K562 (cell line): Measurements from ENCODE around the gene COQ9. TPM values are rescaled to one million over a fixed set of nuclear protein-coding genes. Genes with fewer than 3 reads are reported as not detected.
A peak's percentile ranks its signal among the peaks of the same experiment; 100 is the strongest.

Experiments
- ATAC-seq: fragments of 200-7000 bp; cut with Tn5 transposase; 3 replicates; pipeline ENCODE4 v1.9.1; 2020; ENCODE audit warnings: moderate library complexity
- BruUV-seq: library from RNA; stranded (reverse); fragments of 400-500 nt; replicated peaks from 2 replicates; lab custom pipeline; 2021; lab: Mats Ljungman, UMichigan
- CTCF ChIA-PET: fragments of 300-600 bp; formaldehyde crosslinking; extraction: SDS; loops from one replicate; lab custom pipeline; 2021; ENCODE audit warnings: low intra/inter-chr PET ratio; lab: Yijun Ruan, JAX
- POLR2A ChIA-PET: fragments of 300-600, 350-650 bp; sonication (Branson Sonifier 250); formaldehyde crosslinking; extraction: SDS; loops from one replicate; lab custom pipeline; 2021; ENCODE audit warnings: antibody characterized with exemption, inconsistent platforms; lab: Yijun Ruan, JAX
- DNase-seq, 4 experiments: peaks; one replicate each; pipeline versions ENCODE4 v3.0.0 to v3.0.0-alpha.2; 2011 to 2018; ENCODE audit warnings: low spot score in 3 of 4, mixed read lengths in 3 of 4; ENCODE audit errors: extremely low read depth in 1 of 4
- FAIRE-seq: peaks from 2 replicates; lab custom pipeline; 2011; peaks lifted over from hg19 to GRCh38; lab: Jason Lieb, UNC
- H2AFZ ChIP-seq: 2 replicates; pipeline ENCODE4 v1.6.0; 2011; ENCODE audit warnings: low read depth, low read length, control low read depth, inconsistent platforms
- H3K27ac ChIP-seq: fragments of 200-600 bp; 3 replicates; pipeline ENCODE4 v1.8.0; 2011; ENCODE audit warnings: low read depth, mild to moderate bottlenecking, control low read depth, inconsistent platforms, low read length, moderate library complexity, mixed read lengths; ENCODE audit errors: extremely low read depth
- H3K27me3 ChIP-seq, 2 experiments: fragments of 300-600 bp in 1 of 2; 2 replicates in 1 of 2; 3 replicates in 1 of 2; pipeline versions ENCODE4 v1.6.0 to v1.8.0; 2011; ENCODE audit warnings: inconsistent platforms in 2 of 2, low read length in 2 of 2, mild to moderate bottlenecking in 1 of 2, mixed read lengths in 1 of 2, moderate library complexity in 1 of 2; ENCODE audit not compliant: control insufficient read depth in 2 of 2, insufficient read depth in 2 of 2
- H3K36me3 ChIP-seq: fragments of 300-600 bp; 3 replicates; pipeline ENCODE4 v1.8.0; 2011; ENCODE audit warnings: mild to moderate bottlenecking, low read length, inconsistent platforms; ENCODE audit not compliant: control insufficient read depth, insufficient read depth
- H3K4me1 ChIP-seq, 2 experiments: fragments of 200-600 bp in 1 of 2; replicated peaks in 1 of 2; 2 replicates in 1 of 2; 3 replicates in 1 of 2; pipeline versions ENCODE4 v1.5.1 to v1.8.0; 2011; ENCODE audit warnings: inconsistent platforms in 2 of 2, low read length in 2 of 2, mild to moderate bottlenecking in 1 of 2, mixed read lengths in 1 of 2, moderate library complexity in 1 of 2; ENCODE audit not compliant: control insufficient read depth in 2 of 2, insufficient read depth in 2 of 2
- H3K4me2 ChIP-seq: 2 replicates; pipeline ENCODE4 v1.6.1; 2011; ENCODE audit warnings: low read length, control low read depth, inconsistent platforms, mixed read lengths; ENCODE audit not compliant: insufficient read depth
- H3K4me3 ChIP-seq: fragments of 200-600 bp; sonication (generic), shearing (Covaris generic); 2 replicates; pipeline ENCODE4 v1.5.1; 2016; ENCODE audit warnings: control low read depth, inconsistent platforms
- H3K79me2 ChIP-seq: fragments of 200-600 bp; 3 replicates; pipeline ENCODE4 v1.8.0; 2011; ENCODE audit warnings: low read length, inconsistent platforms; ENCODE audit not compliant: control insufficient read depth, insufficient read depth
- H3K9ac ChIP-seq, 2 experiments: 2 replicates each; pipeline versions ENCODE4 v1.6.0 to v1.6.1; 2011; ENCODE audit warnings: low read depth in 2 of 2, low read length in 2 of 2, control low read depth in 1 of 2, inconsistent platforms in 1 of 2, mild to moderate bottlenecking in 1 of 2, mixed read lengths in 1 of 2; ENCODE audit not compliant: insufficient read depth in 1 of 2
- H3K9me1 ChIP-seq: one replicate; pipeline ENCODE4 v1.6.0; 2011; ENCODE audit warnings: inconsistent platforms, mild to moderate bottlenecking, low read length, moderate library complexity; ENCODE audit not compliant: control insufficient read depth, insufficient read depth
- H3K9me3 ChIP-seq: replicated peaks from 2 replicates; pipeline ENCODE4 v1.5.1; 2011; ENCODE audit warnings: low read depth, low read length, inconsistent platforms; ENCODE audit not compliant: control insufficient read depth, insufficient read depth
- H4K20me1 ChIP-seq: replicated peaks from 2 replicates; pipeline ENCODE4 v1.6.1; 2011; ENCODE audit warnings: low read length, inconsistent platforms, mixed read lengths; ENCODE audit not compliant: control insufficient read depth, insufficient read depth
- CREB1 ChIP-seq, 2 experiments: sonication (generic) in 1 of 2; formaldehyde crosslinking in 1 of 2; IDR thresholded peaks; 2 replicates each; pipeline versions ENCODE4 v1.6.1 to v1.8.0; 2012 to 2022; ENCODE audit warnings: inconsistent platforms in 1 of 2, mild to moderate bottlenecking in 1 of 2, missing genetic modification reagents in 1 of 2, moderate library complexity in 1 of 2
- GTF2F1 ChIP-seq: IDR thresholded peaks from 2 replicates; pipeline ENCODE4 v1.6.1; 2011; ENCODE audit warnings: low read depth, low read length, improper control_type of control experiment
- HOXB6 ChIP-seq: fragments of 250-450 bp; sonication (Bioruptor Pico); IDR thresholded peaks from 2 replicates; pipeline ENCODE4 v1.5.1; 2022; ENCODE audit warnings: mild to moderate bottlenecking, borderline replicate concordance
- JUND ChIP-seq, 2 experiments: IDR thresholded peaks; 2 replicates in 1 of 2; 3 replicates in 1 of 2; pipeline ENCODE4 v1.6.1; 2011; ENCODE audit warnings: borderline replicate concordance in 2 of 2, low read depth in 2 of 2, low read length in 2 of 2, improper control_type of control experiment in 1 of 2, missing biosample characterization in 1 of 2, missing genetic modification characterization in 1 of 2, missing genetic modification reagents in 1 of 2
- RBM22 ChIP-seq: fragments of 200-400 bp; formaldehyde crosslinking; IDR thresholded peaks from 2 replicates; pipeline ENCODE4 v1.6.1; 2018; ENCODE audit warnings: low read length, low read depth; ENCODE audit not compliant: poor library complexity, severe bottlenecking
- RFX1 ChIP-seq: fragments of 450-650 bp; IDR thresholded peaks from 2 replicates; pipeline ENCODE4 v1.6.1; 2016; ENCODE audit warnings: mild to moderate bottlenecking, moderate library complexity
- TARDBP ChIP-seq: fragments of 450-650 bp; IDR thresholded peaks from 2 replicates; pipeline ENCODE4 v1.6.1; 2016
- ZNF174 ChIP-seq: fragments of 250-450 bp; sonication (Bioruptor Pico); IDR thresholded peaks from 2 replicates; pipeline ENCODE4 v1.4.0; 2020; ENCODE audit warnings: mild to moderate bottlenecking
- ZNF584 ChIP-seq: fragments of 200-800 bp; sonication (Bioruptor generic); IDR thresholded peaks from 2 replicates; pipeline ENCODE4 v1.6.1; 2016; ENCODE audit warnings: low read depth, mild to moderate bottlenecking, missing genetic modification characterization, missing compliant biosample characterization
- ZNF77 ChIP-seq: fragments of 250-450 bp; sonication (Bioruptor Pico); IDR thresholded peaks from 2 replicates; pipeline ENCODE4 v1.5.0; 2020
- WGBS: fragments of 100-300 bp; shearing (Covaris generic); methylation state at CpG from one replicate; pipeline ENCODE4 v1.1.6; 2016; ENCODE audit warnings: low coverage, mixed read lengths; ENCODE audit not compliant: insufficient coverage; ENCODE audit errors: missing lambda C conversion rate; 5-methylcytosine and 5-hydroxymethylcytosine counted together
- in situ Hi-C: fragments of 300-500 bp; cut with MboI; formaldehyde crosslinking; loops from 4 replicates; pipeline ENCODE4 v1.15.0; 2018; ENCODE audit warnings: inconsistent platforms, mixed read lengths
- intact Hi-C: fragments of 100-400 bp; cut with micrococcal nuclease; formaldehyde crosslinking; loops from 2 replicates; pipeline ENCODE4 v1.14.2; 2022
- polyA plus RNA-seq, 8 experiments: library from polyadenylated mRNA; depleted of rRNA in 4 of 8; stranded (reverse) in 5 of 8; unstranded in 3 of 8; fragments of >200 nt; fragmentation: Nextera tagmentation in 2 of 8; fragmentation: Illumina TruSeq in 1 of 8; extraction: Ambion mirVana in 2 of 8; extraction: Trizol in 1 of 8; gene quantifications; 2 replicates each; pipeline versions ENCODE4 v1.2.1 to v1.2.3, GENCODE V29; 2011 to 2014; ENCODE audit warnings: inconsistent platforms in 1 of 8, missing spikeins in 1 of 8
- total RNA-seq, 7 experiments: library from RNA; depleted of rRNA in 6 of 7; stranded (reverse); fragments of >200 nt in 6 of 7; fragmentation: Illumina TruSeq in 2 of 7; extraction: Trizol in 2 of 7; gene quantifications; 2 replicates each; pipeline versions ENCODE4 v1.2.1 to v1.2.3, GENCODE V29; 2011 to 2021; ENCODE audit warnings: low replicate concordance in 1 of 7
- TF ChIP-seq, protein P1 (sequence below): sonication (generic); formaldehyde crosslinking; IDR thresholded peaks from 2 replicates; pipeline ENCODE4 v1.8.0; 2022; ENCODE audit warnings: missing genetic modification reagents, mild to moderate bottlenecking, borderline replicate concordance
- TF ChIP-seq, protein P2 (sequence below): sonication (generic); formaldehyde crosslinking; IDR thresholded peaks from 2 replicates; pipeline ENCODE4 v1.8.0; 2022; ENCODE audit warnings: mild to moderate bottlenecking, missing genetic modification reagents
- TF ChIP-seq, protein P3 (sequence below): fragments of 250-450 bp; sonication (Bioruptor Pico); IDR thresholded peaks from 2 replicates; pipeline ENCODE4 v1.5.1; 2021; ENCODE audit warnings: mild to moderate bottlenecking

The COQ9 gene
- total and polyA plus RNA-seq, 9 of the 15 experiments (the other 6 are each of a cell fraction or from before 2014, with no cell fraction given) = 35.0 to 139 (median 71.4) TPM

DNA sequence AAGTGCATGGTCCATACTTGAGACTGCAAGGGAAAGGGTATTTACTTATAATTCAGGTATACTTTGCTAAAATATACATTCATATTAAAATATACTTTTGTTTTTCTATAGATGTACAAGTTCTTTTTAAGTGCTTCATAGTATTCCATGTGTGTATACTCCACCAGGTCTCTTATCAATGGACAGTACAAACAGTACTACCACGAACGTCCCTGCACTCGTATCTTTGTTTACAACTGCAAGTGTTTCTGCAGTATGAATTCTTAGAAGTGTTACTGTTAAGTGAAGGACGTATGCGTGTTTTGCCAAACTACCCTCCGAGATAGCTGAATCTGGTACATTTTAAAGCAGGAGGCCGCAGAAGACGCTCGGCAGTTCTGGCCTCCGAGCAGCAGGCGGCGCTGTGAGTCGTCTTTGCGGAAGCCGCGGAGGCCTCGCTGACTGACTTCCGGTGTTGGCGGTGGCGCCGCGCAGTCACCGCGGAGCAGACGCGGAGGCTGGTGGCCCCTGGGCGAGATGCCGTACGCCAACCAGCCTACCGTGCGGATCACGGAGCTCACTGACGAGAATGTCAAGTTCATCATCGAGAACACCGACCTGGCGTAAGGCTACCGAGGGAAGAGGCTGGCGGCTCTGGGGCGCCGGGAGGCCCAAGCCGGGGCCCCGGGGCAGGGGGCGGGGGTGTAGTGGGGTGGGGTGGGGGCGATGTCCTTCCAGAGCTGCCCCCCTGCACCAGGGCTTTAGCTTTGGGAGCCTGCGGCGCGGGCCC lies 15.1 kb downstream of the COQ9 start, which contains the start of gene POLR2C:
Gene POLR2C, plus strand, starts transcription at position 471 of the 769 bp plus-strand sequence. Its CDS starts 46 bp downstream, at position 517.
- no peaks in the 10 kb centered on the region for H3K27me3 ChIP-seq
- peak within 1 kb of the TSS; percentile 88 for H2AFZ ChIP-seq
- peak within 1 kb of the TSS; percentile 84 to 98 for H3K9ac ChIP-seq
- H3K9me1 ChIP-seq = no peaks in the 10 kb centered on the region
- ATAC-seq (peak; percentile 98), FAIRE-seq (peak; percentile 88), DNase-seq (peak; percentile 88 to 94 (median 90))
- H3K4me3 ChIP-seq = peak within 1 kb of the TSS; percentile 64
- CTCF ChIA-PET = interaction anchor here (0.6 to 1.8 kb wide), 3 partner anchors 56 to 498 kb away, joined by 3 to 6 read pairs (median 3); no protein-coding TSS in a partner anchor
- BruUV-seq = no TSS peak
- WGBS = under 1% methylated on average over 35 of the region's 47 CpGs
- intact Hi-C loops = no loop called here
- peaks cover 28% of the 10 kb centered on the region for H3K79me2 ChIP-seq
- H3K9me3 ChIP-seq = no peaks in the 10 kb centered on the region
- peaks cover 82% of the 10 kb centered on the region; the same call in 2 of the 3 replicates for H3K36me3 ChIP-seq
- in situ Hi-C loops = no loop called here
- peak within 1 kb of the TSS; percentile 57 for H3K27ac ChIP-seq
- POLR2A ChIA-PET = interaction anchor here (0.7 to 1.7 kb wide), 7 partner anchors 8 to 171 kb away, joined by 3 to 14 read pairs (median 5); partner anchors contain the start of genes CIAPIN1 and COQ9
- no peaks in the 10 kb centered on the region for H4K20me1 ChIP-seq
- peaks cover 3 to 4% of the 10 kb centered on the region in 2 experiments; a peak in 3 of 5 replicates for H3K4me1 ChIP-seq
- peak within 1 kb of the TSS; percentile 93 for H3K4me2 ChIP-seq
- TF ChIP-seq ZNF174 (CRISPR knock-in tag) (no peak), ZNF77 (CRISPR knock-in tag) (no peak), CREB1 (IDR thresholded peaks at IDR 0.05) (peak; percentile 62), CREB1 (CRISPR knock-in tag; IDR thresholded peaks at IDR 0.05) (peak; percentile 70), TARDBP (peak; percentile 40; the same call in 1 of the 2 replicates), JUND (IDR thresholded peaks at IDR 0.05; ENCODE audit: borderline replicate concordance, low read depth, low read length) (peak; percentile 71), JUND (tag; IDR thresholded peaks at IDR 0.05; ENCODE audit: borderline replicate concordance, low read depth, low read length) (no peak; the same call in 2 of the 3 replicates), ZNF584 (CRISPR knock-in tag) (no peak), GTF2F1 (peak; percentile 82), RFX1 (no peak), RBM22 (peak; percentile 72), HOXB6 (CRISPR knock-in tag) (no peak)
- TF ChIP-seq, protein P1, sequence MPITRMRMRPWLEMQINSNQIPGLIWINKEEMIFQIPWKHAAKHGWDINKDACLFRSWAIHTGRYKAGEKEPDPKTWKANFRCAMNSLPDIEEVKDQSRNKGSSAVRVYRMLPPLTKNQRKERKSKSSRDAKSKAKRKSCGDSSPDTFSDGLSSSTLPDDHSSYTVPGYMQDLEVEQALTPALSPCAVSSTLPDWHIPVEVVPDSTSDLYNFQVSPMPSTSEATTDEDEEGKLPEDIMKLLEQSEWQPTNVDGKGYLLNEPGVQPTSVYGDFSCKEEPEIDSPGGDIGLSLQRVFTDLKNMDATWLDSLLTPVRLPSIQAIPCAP (CRISPR knock-in tag) = no peak
- TF ChIP-seq, protein P2, sequence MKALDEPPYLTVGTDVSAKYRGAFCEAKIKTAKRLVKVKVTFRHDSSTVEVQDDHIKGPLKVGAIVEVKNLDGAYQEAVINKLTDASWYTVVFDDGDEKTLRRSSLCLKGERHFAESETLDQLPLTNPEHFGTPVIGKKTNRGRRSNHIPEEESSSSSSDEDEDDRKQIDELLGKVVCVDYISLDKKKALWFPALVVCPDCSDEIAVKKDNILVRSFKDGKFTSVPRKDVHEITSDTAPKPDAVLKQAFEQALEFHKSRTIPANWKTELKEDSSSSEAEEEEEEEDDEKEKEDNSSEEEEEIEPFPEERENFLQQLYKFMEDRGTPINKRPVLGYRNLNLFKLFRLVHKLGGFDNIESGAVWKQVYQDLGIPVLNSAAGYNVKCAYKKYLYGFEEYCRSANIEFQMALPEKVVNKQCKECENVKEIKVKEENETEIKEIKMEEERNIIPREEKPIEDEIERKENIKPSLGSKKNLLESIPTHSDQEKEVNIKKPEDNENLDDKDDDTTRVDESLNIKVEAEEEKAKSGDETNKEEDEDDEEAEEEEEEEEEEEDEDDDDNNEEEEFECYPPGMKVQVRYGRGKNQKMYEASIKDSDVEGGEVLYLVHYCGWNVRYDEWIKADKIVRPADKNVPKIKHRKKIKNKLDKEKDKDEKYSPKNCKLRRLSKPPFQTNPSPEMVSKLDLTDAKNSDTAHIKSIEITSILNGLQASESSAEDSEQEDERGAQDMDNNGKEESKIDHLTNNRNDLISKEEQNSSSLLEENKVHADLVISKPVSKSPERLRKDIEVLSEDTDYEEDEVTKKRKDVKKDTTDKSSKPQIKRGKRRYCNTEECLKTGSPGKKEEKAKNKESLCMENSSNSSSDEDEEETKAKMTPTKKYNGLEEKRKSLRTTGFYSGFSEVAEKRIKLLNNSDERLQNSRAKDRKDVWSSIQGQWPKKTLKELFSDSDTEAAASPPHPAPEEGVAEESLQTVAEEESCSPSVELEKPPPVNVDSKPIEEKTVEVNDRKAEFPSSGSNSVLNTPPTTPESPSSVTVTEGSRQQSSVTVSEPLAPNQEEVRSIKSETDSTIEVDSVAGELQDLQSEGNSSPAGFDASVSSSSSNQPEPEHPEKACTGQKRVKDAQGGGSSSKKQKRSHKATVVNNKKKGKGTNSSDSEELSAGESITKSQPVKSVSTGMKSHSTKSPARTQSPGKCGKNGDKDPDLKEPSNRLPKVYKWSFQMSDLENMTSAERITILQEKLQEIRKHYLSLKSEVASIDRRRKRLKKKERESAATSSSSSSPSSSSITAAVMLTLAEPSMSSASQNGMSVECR (CRISPR knock-in tag) = 0 out of 2 replicates have a peak, but pooled peaks have one; percentile 37
- TF ChIP-seq, protein P3, sequence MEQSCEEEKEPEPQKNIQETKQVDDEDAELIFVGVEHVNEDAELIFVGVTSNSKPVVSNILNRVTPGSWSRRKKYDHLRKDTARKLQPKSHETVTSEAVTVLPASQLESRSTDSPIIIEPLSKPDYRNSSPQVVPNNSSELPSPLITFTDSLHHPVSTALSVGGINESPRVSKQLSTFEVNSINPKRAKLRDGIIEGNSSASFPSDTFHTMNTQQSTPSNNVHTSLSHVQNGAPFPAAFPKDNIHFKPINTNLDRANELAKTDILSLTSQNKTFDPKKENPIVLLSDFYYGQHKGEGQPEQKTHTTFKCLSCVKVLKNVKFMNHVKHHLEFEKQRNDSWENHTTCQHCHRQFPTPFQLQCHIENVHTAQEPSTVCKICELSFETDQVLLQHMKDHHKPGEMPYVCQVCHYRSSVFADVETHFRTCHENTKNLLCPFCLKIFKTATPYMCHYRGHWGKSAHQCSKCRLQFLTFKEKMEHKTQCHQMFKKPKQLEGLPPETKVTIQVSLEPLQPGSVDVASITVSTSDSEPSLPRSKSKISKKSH (CRISPR knock-in tag) = no peak
